Activated T-cell treated with anti-CD3 and anti-CD28 coated beads for 24 hours (primary cell): ENCODE measurements around the gene JMJD8.
"Not testable (repeated sequence)": the region's sequence is repeated elsewhere in the genome, so short reads cannot be mapped to it uniquely, and the experiment has no call there.

Experiments
- DNase-seq: peaks from one replicate; pipeline ENCODE4 v3.0.0-alpha.2; 2020; ENCODE audit warnings: low read depth

JMJD8 gene

GRCh38 chr16:708959-709358 lies 24.8 kb upstream of the JMJD8 start:
- no peak for DNase-seq

DNA sequence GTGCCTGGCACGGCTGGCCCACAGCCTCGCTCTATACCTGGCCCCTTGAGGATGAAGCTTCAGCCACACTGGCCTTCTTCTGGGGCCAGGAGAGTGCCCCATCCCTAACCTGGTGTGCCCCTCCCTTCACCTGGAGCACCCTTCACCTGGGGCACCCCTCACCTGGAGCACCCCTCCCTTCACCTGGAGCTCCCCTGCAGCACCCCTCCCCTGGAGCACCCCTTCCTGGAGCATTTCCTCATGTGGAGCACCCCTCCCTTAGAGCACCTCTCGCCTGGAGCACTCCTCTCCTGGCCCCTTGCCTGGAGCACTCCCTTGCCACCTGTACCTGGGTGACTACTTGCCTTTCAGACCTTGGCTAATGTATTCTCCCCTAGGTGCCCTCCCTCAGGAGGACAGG lies 23.9 kb upstream of the JMJD8 start:
- DNase-seq, result no peak

DNA sequence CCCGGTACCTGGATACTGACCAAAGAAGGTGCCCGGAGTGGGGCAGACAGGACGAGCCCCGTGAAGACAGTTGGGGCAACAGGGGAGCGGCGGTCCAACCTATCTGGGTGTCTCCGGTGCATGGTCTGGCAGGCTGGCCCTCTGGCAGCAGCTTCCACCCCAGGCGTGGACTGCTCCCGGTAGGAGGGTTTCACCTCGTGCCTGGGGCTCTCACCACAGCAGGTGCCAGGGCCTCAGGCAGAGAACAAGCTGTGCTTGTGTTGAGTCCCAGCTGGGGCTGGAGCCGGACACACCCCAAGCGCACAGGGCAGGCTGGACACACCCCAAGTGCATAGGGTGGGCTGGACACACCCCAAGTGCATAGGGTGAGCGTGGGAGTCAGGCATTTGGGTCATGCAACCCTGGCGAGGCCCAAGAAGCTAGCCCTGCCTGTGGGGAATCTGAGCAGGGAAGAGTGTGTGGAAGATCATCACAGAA lies 23.0 kb upstream of the JMJD8 start:
- no peak for DNase-seq

- DNase-seq, result no peak
Measured at GRCh38 chr16:706189-707061, 22.3 kb upstream of the JMJD8 start.

DNA sequence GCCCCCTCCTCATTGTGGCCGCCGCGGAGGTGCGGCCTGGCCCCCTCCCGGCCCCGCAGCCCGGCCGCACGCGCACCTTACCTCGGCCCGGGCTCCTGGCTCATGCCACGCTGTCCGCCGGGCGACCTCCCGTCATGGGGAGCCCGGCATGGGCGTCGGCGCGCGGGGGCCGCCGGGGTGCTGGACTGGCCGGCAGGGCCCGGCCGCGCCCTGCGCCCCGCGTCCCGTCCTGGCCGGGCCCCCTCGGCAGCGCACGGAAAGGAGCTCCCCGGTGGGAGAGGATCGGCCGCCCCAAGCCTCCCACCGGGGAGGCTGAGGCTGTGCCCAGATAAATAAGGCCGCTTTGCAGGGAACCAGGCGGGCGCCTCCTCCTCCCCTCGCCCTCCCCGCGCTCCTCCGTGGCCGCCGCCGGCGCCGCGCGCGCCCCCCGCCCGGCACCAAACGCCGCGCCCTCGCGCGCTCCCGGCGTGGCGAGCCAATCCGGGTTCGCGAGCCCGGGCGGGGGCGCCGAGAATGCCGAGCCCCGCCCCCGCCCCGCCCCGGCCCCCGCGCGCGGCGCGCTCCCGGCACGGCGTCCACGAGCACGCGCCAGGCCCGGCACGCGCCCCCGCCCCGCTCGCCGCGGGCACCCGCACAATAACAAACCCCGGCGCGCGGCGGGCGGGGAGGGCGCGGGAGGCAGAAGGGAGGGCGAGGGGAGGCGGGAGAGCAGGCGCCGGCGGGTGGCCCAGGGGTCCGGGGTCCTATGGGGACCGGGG lies 21.5 kb upstream of the JMJD8 start, which contains the start of gene FBXL16:
Gene FBXL16 (minus strand): TSS at position 371 of the 758 bp plus-strand sequence. CDS start 8,396 bp downstream, outside the sequence.
- no peak for DNase-seq

GRCh38 chr16:704552-705380 lies 20.6 kb upstream of the JMJD8 start:
- DNase-seq, result no peak

GRCh38 chr16:704047-704446 lies 19.9 kb upstream of the JMJD8 start:
- DNase-seq, result no peak

DNA sequence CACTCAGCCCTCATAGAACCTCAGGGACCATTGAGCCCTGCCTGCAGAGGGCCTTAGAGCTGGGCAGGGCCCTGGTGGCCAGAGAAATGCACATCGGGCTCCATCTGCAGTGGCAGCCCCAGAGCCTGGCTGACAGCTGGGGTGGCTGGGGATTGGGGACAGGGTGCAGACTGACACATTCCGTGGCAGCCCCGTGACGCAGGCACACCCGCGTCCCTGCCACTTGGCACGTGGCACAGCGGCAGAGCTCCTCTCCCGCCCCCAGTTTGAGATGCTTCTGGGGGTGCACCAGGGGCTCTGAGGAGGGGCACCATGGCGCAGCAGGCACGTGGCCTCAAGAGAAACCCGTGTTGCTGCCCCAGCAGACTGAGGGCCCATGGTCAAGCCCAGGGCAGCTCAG lies 19.3 kb upstream of the JMJD8 start:
- no peak for DNase-seq

DNA sequence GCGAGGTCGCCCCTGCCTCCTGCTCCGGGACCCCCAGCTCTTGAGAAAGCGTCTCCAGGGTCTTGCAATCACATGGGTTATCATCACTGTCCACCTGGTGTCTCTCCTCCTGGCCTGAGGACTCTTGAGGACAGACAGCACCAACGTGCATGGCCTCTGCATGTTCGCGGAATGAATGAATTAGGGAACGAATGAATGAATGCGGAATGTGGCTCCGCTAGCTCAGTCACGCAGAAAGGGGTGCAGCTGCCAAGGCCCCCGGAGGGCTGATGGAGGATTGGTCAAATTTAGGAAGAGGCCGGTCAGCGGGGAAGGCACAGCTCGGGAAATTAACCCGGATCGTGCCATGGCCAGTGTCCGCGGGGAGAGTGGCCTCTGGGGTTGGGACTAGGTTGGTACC lies 18.2 kb upstream of the JMJD8 start:
- no peak for DNase-seq

- no peak for DNase-seq
Measured at GRCh38 chr16:700684-701584, 16.8 kb upstream of the JMJD8 start.

DNA sequence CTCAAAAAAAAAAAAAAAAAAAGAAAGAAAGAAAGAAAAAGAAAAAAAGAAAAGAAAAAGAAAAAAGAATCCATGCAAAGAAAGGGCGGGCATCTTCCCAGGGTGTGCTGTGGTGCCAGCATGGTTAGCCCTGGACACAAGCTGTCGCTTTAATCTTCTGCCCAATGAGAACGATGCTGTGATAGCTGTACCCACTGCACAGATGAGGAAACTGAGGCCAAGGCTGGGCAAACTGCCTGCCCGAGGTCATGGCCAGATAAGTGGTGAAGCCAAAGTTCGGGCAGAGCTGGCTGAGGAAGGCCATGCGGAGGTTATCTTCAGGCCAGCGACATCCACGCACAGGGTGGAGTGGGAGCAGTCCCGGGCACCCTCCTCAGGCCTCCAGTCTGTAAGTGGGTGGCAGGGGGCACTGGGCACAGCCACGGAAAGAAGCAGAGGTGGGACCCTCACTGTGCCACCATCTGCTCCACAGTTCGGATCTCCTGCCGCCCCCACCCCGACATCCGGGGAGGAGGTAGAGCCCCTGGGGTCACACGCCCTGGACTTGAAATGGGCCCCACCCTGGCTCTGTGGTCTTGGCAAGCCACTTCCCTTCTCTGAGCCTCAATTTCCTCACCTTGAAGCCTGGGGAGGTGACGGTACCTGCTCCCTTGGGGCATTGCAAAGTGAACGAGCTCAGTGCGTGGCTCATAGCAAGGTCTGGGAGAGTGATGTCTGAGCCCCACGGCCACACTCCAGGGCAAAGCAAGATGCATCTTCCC lies 15.0 kb upstream of the JMJD8 start:
- DNase-seq, result no peak

GRCh38 chr16:695355-696089 lies 11.4 kb upstream of the JMJD8 start:
- DNase-seq, result peak; percentile 62

- no peak for DNase-seq
Measured at GRCh38 chr16:694863-695354, 10.8 kb upstream of the JMJD8 start.

DNA sequence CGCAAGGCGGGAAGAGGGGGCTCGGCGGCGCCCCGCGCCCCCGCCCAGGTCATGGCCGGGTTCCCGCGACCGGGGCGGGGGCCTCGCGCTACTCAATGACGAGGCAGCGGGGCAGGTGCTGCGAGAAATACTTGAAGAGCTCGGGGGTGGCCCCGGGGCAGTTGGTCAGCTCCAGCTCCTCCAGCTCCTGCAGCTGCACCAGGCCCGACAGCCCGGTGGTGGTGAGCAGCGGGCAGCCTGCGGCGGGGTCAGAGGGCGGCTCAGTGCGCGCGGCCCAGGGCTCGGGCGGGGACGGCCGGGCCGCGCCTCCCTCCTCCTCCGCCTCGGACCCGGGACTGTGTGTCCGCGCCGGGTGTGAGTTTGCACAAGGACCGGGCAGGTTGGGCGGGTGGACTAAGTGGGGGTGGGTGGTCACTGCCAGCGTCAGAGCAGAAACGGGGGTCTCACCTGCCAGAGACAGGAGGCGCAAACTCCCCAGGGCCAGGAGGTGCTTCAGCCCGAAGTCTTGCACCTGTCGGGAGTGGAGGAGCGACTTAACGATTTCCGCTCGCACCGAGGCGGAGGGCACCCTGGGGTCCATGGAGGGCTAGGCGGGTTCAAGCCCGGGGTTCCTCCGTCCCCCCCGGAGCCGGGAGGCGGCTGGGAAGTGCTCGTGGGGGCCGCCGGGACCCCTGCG lies 10.2 kb upstream of the JMJD8 start:
- no peak for DNase-seq

- DNase-seq, result no peak
Measured at GRCh38 chr16:693766-694165, 9.6 kb upstream of the JMJD8 start.

- DNase-seq, result no peak
Measured at GRCh38 chr16:693364-693763, 9.2 kb upstream of the JMJD8 start.

GRCh38 chr16:692356-693108 lies 8.4 kb upstream of the JMJD8 start:
- no peak for DNase-seq

DNA sequence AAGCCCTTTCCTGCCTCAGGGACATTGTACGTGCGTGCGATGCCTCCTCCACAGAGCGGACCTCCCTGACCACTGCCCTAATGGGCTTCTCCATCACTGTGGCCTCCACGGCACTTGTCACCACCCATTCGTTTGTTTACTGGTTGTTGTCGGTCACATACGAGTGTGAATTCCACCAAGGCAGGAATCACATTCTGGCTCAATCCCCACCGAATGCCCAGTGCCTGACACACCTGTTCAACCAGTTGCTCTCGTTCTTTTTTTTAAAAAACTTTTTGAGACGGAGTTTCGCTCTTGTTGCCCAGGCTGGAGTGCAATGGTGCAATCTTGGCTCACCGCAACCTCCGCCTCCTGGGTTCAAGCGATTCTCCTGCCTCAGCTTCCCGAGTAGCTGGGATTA lies 7.1 kb upstream of the JMJD8 start:
- DNase-seq, result not testable (repeated sequence)
